Adrenal gland (tissue), 12 donors: ENCODE measurements around the gene MSRB1. TPM values are rescaled to one million over a fixed set of nuclear protein-coding genes. Genes with fewer than 3 reads are reported as not detected.

Experiments
- DNase-seq, 7 donors: peaks; one replicate each; pipeline ENCODE4 v3.0.0-alpha.2; 2019 to 2020
- H3K27ac ChIP-seq, 5 donors: fragments of 200-600 bp; sonication (generic) in 4 of 5; 1 replicate in 3 of 5; 2 replicates in 2 of 5; pipeline versions ENCODE4 v1.5.1 to v1.8.0; 2016 to 2020; ENCODE audit warnings: mild to moderate bottlenecking in 1 of 5
- H3K27me3 ChIP-seq: fragments of 200-600 bp; 2 replicates; pipeline ENCODE4 v1.8.0; 2021
- H3K36me3 ChIP-seq, 2 donors: fragments of 200-600 bp; replicated peaks in 1 of 2; 1 replicate in 1 of 2; 2 replicates in 1 of 2; pipeline versions ENCODE4 v1.5.1 to v1.8.0; 2018 to 2022
- H3K4me1 ChIP-seq, 2 donors: fragments of 200-600 bp; replicated peaks in 1 of 2; 1 replicate in 1 of 2; 2 replicates in 1 of 2; pipeline versions ENCODE4 v1.5.1 to v1.8.0; 2018 to 2021
- H3K4me3 ChIP-seq, 4 donors: fragments of 200-600 bp; sonication (generic) in 3 of 4; one replicate each; pipeline ENCODE4 v1.5.1; 2016 to 2018
- H3K9me3 ChIP-seq, 3 donors: fragments of 200-600 bp; sonication (generic) in 1 of 3; replicated peaks in 1 of 3; 1 replicate in 2 of 3; 2 replicates in 1 of 3; pipeline versions ENCODE4 v1.5.1 to v1.8.0; 2016 to 2021
- CTCF ChIP-seq, 6 experiments: fragments of 450-650 bp in 4 of 6; fragments of 200-600 bp in 2 of 6; sonication (generic) in 1 of 6; IDR thresholded peaks; 1 replicate in 5 of 6; 2 replicates in 1 of 6; pipeline versions ENCODE4 v1.5.1 to v1.8.0; 2016 to 2021; ENCODE audit warnings: antibody characterized with exemption in 6 of 6, mild to moderate bottlenecking in 2 of 6, moderate library complexity in 1 of 6
- POLR2A ChIP-seq, 2 donors: fragments of 450-650 bp; IDR thresholded peaks; one replicate each; pipeline ENCODE4 v1.6.1; 2017; ENCODE audit warnings: antibody characterized with exemption in 2 of 2, mild to moderate bottlenecking in 2 of 2, moderate library complexity in 1 of 2
- WGBS, 4 donors: extraction: QIAGEN DNeasy Blood & Tissue Kit in 2 of 4; methylation state at CpG; one replicate each; pipeline versions ENCODE4 v1.1.5 to v1.1.7; 2013 to 2017; 5-methylcytosine and 5-hydroxymethylcytosine counted together
- intact Hi-C, 2 donors: fragments of 100-400 bp; cut with DNase I; formaldehyde crosslinking; loops; one replicate each; pipeline versions ENCODE4 v1.14.1 to v1.15.0; 2022 to 2023
- polyA plus RNA-seq, 3 donors: library from polyadenylated mRNA; stranded (reverse); fragments of 200-250 nt in 2 of 3; fragments of 350-450 nt in 1 of 3; fragmentation: Illumina TruSeq in 1 of 3; extraction: RNeasy Lipid Tissue Mini Kit (QIAGEN cat#74804) in 1 of 3; gene quantifications; one replicate each; pipeline ENCODE4 v1.2.3, GENCODE V29; 2013 to 2014
- total RNA-seq, 9 donors: library from RNA; depleted of rRNA in 4 of 9; stranded (reverse); fragments of >200 nt in 4 of 9; fragments of 120-200 nt in 1 of 9; fragmentation: NEBNext Ultra II Directional in 1 of 9; extraction: Animal tissue kit (Norgen Biotek cat#: 25700) in 1 of 9; gene quantifications; one replicate each; pipeline versions ENCODE4 v1.1.0 to v1.2.4, GENCODE V29; 2013 to 2023
- donor health status: healthy with polysubstance abuse.
- donor health status: Bipolar disorder and iron deficiency.
- donor health status: DM: yes; HTN: yes; CAD: no.
- donor health status: DM: no; HTN: no; CAD: no.
- donor health status: DM: no; HTN: no; CAD: no.
- donor health status: DM: yes; HTN: yes; CAD: no.

Gene MSRB1
- total and polyA plus RNA-seq, 12 donors: 8.1 to 38.9 (median 16.1) TPM

DNA sequence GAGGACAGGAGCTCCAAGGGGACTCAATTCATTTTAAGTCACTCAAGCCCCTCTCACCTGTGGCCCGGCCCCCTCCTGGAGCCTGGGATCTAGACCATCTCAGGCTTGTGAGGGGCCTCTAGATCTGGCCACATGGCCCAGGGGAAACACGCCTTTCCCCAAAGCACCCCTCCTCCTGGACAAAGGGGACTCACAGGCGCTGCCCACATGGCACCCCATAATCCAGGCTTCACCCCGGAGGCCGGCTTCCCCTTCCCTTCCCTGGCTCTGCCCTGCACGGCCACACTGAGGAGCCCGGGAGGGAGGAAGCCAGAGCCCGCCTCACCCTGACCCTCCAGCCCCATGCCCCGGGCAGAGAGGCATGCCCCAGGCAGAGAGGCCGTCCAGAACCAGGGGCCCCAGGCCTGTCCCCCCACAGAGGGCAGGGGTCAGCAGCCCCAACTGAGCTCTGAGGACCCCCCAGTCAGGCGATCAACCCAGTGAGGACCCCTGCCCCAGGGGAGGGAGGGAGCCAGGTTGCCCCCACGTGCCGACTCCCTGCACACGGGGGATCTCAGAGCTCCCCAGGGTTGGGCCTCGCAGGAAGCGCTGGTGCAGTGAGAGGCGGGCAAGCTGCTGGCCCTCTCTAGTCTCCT is 35.7 kb downstream of the MSRB1 start:
- intact Hi-C loops: no loop called here
- no peak for TF ChIP-seq POLR2A (IDR thresholded peaks at IDR 0.05)
- TF ChIP-seq CTCF (IDR thresholded peaks at IDR 0.05): no peak
- Histone ChIP-seq H3K4me3 (no peak overlapping the region), H3K4me1 (no peaks in the 10 kb centered on the region), H3K27me3 (peaks cover 10% of the 10 kb centered on the region), H3K36me3 (no peaks in the 10 kb centered on the region), H3K27ac (no peak overlapping the region), H3K9me3 (no peaks in the 10 kb centered on the region)
- no peak for DNase-seq
- WGBS, 4 donors: 75 to 86% (median 76%) methylated on average over 4 to 17 of the region's 17 CpGs

GRCh38 chr16:1906846-1907165 is 36.2 kb downstream of the MSRB1 start:
- H3K9me3 ChIP-seq: no peaks in the 10 kb centered on the region
- H3K27me3 ChIP-seq: peaks cover 10% of the 10 kb centered on the region
- TF ChIP-seq POLR2A (IDR thresholded peaks at IDR 0.05): no peak
- TF ChIP-seq CTCF (IDR thresholded peaks at IDR 0.05): no peak
- WGBS, 4 donors: 73 to 100% (median 76%) methylated on average over 1 to 5 of the region's 5 CpGs
- H3K4me1 ChIP-seq: no peaks in the 10 kb centered on the region
- intact Hi-C loops: no loop called here
- DNase-seq: no peak
- H3K27ac ChIP-seq: no peak overlapping the region
- H3K4me3 ChIP-seq: no peak overlapping the region
- no peaks in the 10 kb centered on the region for H3K36me3 ChIP-seq

DNA sequence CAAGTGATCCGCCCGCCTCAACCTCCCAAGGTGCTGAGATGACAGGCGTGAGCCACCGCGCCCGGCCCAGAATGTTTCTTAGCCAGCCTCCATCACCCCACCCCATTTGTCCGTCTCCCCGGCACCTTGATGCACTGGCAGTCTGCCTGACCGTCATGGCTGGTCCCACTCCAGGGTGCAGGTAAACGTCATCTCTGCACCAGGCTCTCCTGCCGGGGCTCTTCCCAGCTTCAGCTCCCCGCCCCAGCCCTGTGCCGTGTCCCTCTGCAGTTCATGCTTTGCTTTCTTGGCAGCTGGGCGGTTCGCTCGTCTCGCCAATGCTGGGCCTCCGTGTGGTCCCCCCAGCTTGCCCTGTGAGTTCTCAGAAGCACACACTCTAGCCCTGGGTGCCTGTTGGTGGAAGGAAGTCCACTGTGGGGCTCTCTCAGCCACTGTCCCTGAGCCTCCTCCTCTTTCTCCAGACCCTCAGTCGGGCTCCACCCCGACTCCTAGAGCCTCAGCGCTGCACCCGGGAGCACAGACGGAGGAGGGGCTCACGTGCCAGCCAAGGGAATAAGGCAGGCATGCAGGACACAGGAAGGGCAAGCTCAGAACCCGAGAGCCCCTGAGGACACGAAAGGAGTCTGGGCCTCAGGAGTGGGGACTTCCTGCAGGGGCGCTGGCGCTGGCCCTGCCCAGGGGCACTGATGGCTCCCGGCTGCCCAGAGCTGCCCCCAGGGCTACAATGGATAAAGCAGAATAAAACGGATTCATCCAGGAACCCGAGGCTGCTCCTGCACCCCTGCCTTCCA is 36.7 kb downstream of the MSRB1 start:
- DNase-seq: no peak
- H3K27ac ChIP-seq: no peak overlapping the region
- 52 to 59% (median 55%) methylated on average over 27 to 31 of the region's 31 CpGs for WGBS, 4 donors
- no peaks in the 10 kb centered on the region for H3K9me3 ChIP-seq
- intact Hi-C loops: no loop called here
- H3K4me1 ChIP-seq: no peaks in the 10 kb centered on the region
- no peak for TF ChIP-seq CTCF (IDR thresholded peaks at IDR 0.05)
- TF ChIP-seq POLR2A (IDR thresholded peaks at IDR 0.05): no peak
- peaks cover 10% of the 10 kb centered on the region for H3K27me3 ChIP-seq
- H3K36me3 ChIP-seq: no peaks in the 10 kb centered on the region
- no peak overlapping the region for H3K4me3 ChIP-seq

- TF ChIP-seq CTCF (IDR thresholded peaks at IDR 0.05) (no peak), POLR2A (IDR thresholded peaks at IDR 0.05) (no peak)
- no peak overlapping the region for H3K27ac ChIP-seq
- H3K36me3 ChIP-seq: no peaks in the 10 kb centered on the region
- no peaks in the 10 kb centered on the region for H3K4me1 ChIP-seq
- no peak overlapping the region for H3K4me3 ChIP-seq
- intact Hi-C loops: no loop called here
- peaks cover 10% of the 10 kb centered on the region for H3K27me3 ChIP-seq
- H3K9me3 ChIP-seq: no peaks in the 10 kb centered on the region
- 59 to 68% (median 62%) methylated on average over 17 to 22 of the region's 22 CpGs for WGBS, 4 donors
- DNase-seq: no peak
Observed at GRCh38 chr16:1903845-1904840, 38.9 kb downstream of the MSRB1 start.
